Measurements from ENCODE around the gene ICA1.
"Not testable (repeated sequence)": the region's sequence is repeated elsewhere in the genome, so short reads cannot be mapped to it uniquely, and the experiment has no call there.

Gene ICA1

DNA sequence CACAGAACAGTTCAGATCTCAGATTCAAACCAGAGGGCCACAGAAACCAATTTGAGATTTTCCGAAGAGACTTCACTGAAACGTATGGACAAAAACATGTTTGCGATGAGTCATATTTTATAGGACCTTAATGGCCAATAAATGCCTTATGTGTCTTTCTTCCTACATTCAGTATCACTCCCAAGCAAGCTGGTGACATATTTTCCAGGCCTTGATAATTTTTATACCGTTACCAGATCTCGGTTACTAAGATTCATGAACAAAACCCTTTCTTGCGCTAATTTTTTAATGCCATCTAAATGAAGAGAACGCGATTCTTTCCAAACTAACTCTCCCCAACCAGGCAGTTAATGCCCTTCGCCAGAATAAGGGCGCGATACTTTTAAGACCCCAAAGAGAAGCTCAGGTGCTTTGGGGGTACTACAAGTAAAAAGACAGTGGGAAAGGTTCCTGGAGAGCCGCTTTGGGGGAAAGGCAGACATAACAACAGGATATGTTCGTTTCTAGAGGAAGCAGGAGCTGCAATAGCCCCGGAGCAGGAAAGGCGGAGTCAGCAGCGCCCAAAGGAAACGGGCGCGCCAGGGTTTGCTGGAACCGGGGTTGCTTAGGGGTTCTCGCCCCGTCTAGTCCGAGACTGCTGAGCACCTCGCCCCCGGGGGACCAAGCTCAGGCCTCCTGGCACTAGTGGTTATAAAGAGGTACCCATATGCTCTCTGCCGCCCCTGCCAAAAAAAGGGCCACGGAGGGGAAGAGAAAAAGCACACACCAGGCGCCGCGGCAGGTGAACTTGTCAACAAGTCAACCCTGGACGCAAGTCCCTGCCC, 884 bp downstream of the ICA1 start:
- DNase-seq: peak; percentile 68

DNA sequence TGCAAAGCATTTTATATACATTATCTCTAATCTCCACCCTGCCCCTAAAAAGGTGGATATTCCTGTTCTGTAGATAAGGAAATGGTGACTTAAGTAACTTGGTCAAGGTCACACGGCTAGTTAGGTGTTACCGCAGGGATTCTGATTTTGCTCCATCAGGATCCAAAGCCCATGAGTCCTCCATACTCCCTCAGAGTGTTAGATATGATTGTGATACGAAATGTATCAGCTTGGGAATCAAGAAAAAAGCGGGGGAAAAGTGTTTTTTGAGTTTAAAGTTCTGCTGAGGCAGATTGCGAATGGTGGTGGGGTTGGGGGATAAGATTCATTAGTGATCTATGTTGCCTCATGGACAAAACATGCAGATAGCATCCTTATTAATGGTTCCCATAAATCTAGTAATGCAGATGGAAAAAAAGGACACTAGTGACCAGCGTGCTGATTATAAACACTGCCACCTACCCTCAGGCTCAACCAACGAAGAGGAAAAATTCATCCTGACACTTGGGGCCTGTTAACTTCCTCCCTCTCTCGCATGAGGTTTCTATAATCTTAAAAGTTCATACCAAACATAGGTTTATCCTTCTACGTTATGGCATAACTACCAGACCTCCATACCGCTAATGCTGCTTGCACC, 2.3 kb downstream of the ICA1 start:
- no peak for DNase-seq

GRCh38 chr7:8258734-8259133, 3.2 kb downstream of the ICA1 start:
- DNase-seq: no peak

DNA sequence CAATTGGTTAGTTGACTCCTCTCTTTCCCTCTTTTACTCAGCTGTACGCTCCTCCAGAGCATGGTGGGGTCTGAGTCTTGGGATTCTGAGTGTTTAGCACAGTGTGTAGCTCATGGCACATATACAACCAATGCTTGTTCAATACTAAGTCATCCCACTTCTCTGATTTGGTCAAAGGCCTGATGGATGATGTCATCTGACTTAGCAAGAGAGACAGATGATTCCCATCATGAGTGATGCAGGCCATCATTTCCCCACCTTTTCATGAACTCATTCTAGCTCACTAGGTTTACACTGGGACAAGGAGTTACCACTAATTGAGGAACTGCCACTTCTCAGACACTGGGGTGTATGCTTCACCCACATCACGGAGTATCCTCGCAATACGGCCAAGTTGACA, 3.8 kb downstream of the ICA1 start:
- DNase-seq: no peak

DNA sequence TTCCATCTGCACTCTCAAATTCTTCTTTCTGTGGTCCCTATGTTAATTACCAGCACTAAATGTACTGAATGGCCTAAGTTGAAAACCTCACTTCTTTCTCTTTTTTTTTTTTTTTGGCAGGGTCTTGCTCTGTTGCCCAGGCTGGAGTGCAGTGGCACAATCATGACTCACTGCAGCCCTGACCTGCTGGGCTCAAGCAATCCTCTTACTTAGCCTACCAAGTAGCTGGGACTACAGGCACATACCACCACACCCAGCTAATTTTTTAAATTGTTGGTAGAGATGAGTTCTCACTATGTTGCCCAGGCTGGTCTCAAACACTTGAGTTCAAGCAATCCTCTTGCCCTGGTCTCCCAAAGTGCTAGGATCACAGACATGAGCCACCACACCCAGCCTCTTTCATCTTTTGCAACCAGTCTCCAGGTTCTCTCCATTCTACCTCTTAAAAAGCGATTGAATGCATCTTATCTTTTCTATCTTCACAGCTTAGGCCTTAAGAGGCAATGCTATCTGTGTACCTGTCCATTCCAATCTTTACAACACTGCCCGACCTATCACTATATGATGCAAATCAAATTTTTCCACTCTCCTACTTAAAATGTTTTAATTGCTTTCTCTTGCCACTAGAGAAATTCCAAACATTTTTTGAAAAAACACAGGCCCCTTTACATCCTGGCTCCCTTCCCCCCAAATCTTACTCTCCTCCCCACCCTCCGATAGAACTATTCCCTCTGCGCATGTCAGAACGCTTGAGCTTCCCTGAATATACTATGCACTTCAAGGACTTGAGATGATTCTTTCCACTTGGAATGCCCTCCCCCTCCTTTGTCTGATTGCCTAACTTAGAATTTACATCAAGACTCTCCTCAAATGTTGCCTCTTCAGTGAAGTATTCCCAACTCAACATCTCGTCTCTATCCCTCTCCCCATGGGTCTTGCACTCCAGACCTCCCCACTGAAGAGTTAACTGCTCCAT, 6.0 kb downstream of the ICA1 start:
- no peak for DNase-seq

DNA sequence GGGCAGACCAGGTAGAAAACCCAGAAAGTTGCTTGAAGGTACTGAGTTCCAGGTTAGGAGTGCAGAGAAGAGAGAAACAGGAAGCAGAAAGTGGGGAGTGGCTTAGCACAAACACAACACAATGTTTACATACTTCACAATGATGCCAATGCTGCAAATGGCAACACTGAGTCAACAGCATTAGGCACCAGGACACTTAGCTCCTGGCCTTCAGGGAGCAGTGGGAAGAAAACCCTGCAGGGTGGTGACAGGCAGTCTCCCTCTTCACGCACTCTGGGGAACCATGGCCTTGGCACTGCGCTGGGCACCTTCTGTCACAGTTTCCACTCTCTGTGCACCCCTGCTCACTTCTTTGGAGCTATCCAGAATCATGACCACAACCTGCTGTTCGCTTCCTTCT, 7.3 kb downstream of the ICA1 start:
- no peak for DNase-seq

- no peak for DNase-seq
These were observed 7.8 kb downstream of the ICA1 start for GRCh38 chr7:8254215-8254614.

- DNase-seq: no peak
These were observed 10.8 kb downstream of the ICA1 start for GRCh38 chr7:8251195-8251594.

DNA sequence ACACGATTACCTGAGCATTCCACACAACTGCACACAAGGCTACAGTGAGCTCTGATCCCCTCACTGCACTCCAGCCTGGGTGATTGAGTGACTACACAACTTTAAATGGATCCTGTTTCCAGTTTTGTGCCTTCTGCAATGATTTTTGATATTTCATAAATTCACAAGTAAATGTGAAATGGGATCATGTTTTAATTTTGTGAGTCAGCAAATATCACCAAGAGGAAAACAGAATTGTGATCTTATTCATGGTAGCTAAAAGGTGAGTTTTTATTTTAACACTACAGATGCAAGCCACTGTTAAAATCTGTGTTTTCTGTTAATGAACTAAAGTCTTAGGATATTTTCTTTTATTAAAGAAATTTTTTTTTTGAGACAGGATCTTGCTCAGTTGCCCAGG, 11.4 kb downstream of the ICA1 start:
- no peak for DNase-seq

- DNase-seq: no peak
These were observed 12.8 kb downstream of the ICA1 start for GRCh38 chr7:8249121-8249520.

- no peak for DNase-seq
These were observed 15.9 kb downstream of the ICA1 start for GRCh38 chr7:8246020-8246419.

DNA sequence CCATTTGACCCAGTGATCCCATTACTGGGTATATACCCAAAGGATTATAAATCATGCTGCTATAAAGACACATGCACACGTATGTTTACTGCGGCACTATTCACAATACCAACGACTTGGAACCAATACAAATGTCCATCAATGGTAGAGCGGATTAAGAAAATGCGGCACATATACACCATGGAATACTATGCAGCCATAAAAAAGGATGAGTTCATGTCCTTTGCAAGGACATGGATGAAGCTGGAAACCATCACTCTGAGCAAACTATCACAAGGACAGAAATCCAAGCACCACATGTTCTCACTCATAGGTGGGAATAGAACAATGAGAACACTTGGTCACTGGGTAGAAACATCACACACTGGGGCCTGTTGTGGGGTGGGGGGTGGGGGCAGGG, 16.9 kb downstream of the ICA1 start:
- not testable (repeated sequence) for DNase-seq

GRCh38 chr7:8243059-8243458, 18.9 kb downstream of the ICA1 start:
- not testable (repeated sequence) for DNase-seq

DNA sequence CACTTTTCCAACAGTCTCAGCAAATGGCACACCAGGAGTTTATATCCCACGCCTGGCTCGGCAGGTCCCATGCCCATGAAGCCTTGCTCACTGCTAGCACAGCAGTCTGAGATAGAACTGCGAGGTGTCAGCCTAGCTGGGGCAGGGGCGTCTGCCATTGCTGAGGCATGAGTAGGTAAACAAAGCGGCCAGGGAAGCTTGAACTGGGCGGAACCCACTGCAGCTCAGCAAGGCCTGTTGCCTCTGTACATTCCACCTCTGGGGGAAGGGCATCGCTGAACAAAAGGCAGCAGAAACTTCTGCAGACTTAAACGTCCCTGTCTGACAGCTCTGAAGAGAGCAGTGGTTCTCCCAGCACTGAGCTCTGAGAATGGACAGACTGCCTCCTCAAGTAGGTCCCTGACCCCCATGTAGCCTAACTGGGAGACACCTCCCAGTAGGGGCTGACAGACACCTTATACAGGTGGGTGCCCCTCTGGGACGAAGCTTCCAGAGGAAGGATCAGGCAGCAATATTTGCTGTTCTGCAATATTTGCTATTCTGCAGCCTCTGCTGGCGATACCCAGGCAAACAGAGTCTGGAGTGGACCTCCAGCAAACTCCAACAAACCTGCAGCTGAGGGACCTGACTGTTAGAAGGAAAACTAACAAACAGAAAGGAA, 22.1 kb downstream of the ICA1 start:
- not testable (repeated sequence) for DNase-seq

DNA sequence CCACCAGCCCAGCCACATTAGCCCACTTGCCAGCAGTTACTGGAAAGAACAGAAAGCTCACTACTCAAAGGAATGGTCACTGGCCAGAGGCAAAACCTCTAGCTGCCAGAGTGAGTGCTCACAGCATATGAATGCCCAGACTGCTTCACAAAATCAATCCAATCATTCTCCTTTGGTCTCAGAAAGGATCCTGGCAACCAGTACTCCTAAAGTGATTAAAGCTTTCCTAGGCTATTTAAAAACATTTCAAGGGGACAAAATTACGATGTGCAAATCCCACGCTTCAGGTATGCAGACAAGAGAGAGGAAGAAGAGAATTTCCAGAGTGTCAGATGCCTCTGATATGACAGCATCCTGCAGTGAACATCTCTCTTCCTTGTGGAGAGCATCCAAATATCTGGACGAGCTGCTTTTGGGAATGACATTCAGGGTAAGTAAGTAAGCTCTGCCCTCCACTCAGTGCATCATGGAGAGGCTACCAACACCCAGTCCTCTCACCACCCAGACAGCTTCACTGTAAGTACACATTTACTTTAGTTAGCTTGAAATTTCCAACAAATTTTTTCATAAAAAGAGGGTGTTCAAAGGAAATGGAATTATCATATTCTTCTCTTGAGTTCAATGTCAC, 25.1 kb downstream of the ICA1 start:
- DNase-seq: no peak

- DNase-seq: no peak
These were observed 28.7 kb downstream of the ICA1 start for GRCh38 chr7:8232999-8233847.

DNA sequence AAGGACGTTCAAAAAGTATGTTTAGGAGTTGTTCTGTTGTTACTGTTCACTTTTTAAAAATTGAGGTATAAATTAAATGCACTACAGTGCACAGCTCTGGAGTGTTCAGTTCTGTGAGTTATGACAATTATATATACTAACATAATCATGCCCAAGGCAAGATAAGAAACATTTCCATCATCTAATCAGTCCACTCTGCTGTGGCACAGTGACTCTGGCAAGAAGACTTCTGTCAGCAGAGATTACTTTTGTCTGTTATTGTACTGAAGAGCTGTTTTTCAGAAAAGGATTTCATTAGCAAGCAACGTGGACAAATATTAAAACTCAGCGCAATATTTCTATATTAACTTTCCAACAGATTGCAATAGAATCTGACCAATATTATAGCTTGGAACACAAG, 32.0 kb downstream of the ICA1 start:
- DNase-seq: no peak

- no peak for DNase-seq
These were observed 32.9 kb downstream of the ICA1 start for GRCh38 chr7:8228766-8229674.

GRCh38 chr7:8228068-8228467, 33.9 kb downstream of the ICA1 start:
- DNase-seq: no peak

- DNase-seq: no peak
These were observed 34.7 kb downstream of the ICA1 start for GRCh38 chr7:8227261-8227660.
